Stimulated activated CD4-positive, alpha-beta T cell treated with anti-CD3 and anti-CD28 coated beads, Interleukin-12 subunit alpha, Interleukin-12 subunit beta, amount 100 ng/mL, for 48 hours (primary cell): ENCODE data around the gene BLNK.

ENCODE experiments used
- DNase-seq, 3 donors: peaks; one replicate each; pipeline ENCODE4 v3.0.0-alpha.2; 2020; ENCODE audit warnings: low read depth in 2 of 3, low spot score in 1 of 3

BLNK gene

GRCh38 chr10:96263176-96263575 is 8.2 kb downstream of the BLNK start:
- DNase-seq, result no peak

DNA sequence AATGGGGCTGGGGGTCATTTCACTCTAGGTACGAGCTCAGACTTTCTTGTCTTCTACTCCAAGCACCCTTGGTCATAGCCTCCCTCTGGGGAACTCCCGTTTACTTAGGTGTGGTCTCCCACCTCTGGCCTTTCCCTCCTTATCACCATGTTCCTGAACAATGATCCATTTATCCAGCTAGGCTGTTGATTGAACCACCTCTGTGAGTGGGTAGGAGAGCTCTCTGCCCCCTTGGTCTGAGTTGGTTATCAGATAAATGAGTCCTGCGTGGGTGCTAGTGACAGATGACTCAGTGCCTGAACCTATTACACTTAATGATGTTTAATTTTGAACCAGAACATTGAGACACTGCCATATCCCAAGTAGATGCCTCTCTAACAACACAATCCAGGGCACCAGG is 9.4 kb downstream of the BLNK start:
- no peak for DNase-seq

DNA sequence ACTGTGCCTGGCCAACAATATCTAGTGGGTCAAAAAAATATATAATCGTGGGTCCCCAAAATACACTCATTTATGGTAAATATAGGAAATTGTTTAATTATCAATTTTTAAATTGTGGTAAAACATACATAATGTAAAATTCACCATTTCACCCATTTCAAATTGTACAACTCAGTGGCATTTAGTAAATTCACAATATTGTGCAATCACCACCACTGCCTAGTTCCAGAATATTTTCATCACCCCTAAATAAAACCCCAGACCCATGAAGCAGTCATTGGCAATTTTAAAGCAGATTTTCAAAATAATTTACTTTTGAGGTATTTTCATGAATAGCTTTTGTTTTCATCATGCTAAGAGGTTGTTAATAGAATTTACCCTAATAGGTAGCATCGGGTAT is 10.2 kb downstream of the BLNK start:
- no peak for DNase-seq

DNA sequence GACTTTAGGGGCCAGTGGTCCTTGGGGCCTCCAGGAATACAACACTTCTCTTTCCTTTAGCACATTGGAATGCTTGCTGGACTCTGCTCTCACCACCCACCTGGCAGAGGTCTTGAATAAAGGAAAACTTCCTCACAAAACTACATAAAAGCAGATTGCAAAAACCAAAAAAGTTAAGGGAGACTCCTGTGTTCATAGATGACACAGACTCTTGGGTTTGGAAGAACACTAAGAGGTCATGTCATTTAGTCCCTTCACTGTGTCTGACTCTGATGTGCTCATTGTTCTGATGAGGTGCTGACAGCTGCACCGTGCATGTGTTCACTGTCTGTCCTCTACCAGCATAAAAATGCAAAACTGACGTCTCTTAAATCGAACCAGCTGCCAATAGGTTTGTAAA is 11.4 kb downstream of the BLNK start:
- DNase-seq, result no peak

DNA sequence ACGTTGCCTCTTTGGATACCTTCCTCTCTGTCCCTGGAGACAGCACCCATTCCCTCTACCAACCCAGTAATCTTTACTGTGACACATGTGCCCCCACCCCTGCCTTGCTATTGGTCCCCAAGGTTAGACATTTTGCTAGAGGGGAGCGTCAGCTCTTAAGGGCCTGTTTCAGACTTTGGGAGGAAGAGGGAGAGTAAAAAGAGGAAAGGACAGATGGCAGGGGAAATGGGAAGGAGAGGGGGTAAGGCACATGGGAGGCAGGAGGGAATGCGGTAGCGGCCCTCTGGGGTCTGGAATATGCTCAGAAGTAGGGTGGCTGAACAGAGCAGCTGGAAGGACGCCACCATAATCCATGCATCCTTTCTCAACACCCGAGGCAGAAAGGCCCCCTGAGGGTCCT is 12.2 kb downstream of the BLNK start:
- DNase-seq, result no peak

DNA sequence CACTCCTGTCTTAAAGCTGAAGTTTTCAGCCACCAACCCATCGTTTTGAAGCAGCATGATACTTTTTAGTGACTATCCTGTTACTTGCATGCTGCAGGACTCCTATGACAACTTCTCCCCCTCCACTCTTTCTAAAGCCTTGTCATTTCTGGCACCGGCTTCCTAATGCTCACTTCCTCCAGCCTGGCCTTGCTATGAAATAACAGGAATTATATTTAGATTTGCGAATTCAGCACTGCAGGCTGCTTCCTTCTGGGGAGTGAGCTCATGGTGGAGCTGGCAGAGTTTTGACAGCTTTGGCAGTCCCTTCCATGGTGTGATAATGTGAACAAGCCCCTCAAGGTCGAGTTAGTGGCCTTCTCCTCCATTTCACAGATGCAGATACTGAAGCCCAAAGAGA is 13.4 kb downstream of the BLNK start:
- DNase-seq, result no peak

DNA sequence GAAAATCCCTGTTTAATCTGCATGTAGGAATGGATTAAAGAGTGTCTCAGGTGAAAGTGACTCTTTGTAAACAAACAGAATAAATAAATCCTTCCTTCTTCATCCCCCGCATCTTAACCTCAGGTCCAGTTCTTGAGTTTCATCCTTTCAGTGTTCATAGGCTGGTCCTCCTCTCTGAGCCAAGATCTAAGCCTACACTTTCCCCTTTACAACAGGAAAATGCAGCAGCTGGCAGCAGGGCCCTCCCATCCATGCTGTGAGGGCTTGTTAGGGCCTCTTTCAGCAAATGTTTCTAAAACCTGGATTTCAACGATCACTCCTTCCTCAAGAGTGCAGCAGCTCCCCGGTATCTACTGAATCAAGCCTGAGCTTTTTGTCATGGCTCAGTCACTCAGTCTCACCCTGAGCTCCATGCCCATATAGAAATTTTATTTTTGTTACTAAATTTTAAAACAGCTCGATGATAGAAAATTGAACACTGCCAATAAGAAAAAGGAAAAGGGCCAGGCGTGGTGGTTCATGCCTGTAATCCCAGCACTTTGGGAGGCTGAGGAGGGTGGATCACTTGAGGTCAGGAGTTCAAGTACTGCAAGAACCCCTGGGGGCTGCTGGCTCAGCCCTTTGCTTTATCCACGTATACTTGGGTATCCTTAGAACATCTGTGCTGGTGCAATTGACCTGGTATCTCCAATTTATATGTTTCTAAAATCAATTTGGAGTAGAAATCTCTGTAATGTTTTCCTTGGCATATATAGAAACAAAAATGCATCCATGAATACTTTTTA is 15.6 kb downstream of the BLNK start:
- no peak for DNase-seq

GRCh38 chr10:96254976-96255375 is 16.4 kb downstream of the BLNK start:
- DNase-seq, result no peak

- DNase-seq, result no peak
Observed at GRCh38 chr10:96252730-96253129, 18.6 kb downstream of the BLNK start.

GRCh38 chr10:96250349-96250748 is 21.0 kb downstream of the BLNK start:
- DNase-seq, result no peak

DNA sequence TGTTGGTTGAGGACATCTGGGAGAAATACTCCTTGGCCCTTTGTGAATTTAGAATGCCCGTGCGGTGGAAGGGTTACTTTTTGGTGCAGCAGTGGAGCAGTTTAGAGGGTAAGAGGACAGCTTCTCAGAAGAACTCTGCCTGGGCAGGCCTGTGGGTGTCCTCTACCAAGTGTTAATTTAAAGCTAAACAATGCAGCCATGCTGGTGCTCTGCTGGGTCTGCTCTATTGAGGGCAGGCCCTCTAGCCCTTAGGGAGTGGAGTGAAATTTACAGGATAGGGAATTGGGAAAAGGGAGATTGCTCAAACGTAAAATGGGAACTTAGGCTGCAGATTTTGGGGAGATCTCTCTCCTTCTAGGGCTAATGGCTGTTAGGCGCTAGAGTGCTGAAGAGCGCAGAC is 22.1 kb downstream of the BLNK start:
- DNase-seq, result no peak

GRCh38 chr10:96244354-96244753 is 27.0 kb downstream of the BLNK start:
- no peak for DNase-seq

DNA sequence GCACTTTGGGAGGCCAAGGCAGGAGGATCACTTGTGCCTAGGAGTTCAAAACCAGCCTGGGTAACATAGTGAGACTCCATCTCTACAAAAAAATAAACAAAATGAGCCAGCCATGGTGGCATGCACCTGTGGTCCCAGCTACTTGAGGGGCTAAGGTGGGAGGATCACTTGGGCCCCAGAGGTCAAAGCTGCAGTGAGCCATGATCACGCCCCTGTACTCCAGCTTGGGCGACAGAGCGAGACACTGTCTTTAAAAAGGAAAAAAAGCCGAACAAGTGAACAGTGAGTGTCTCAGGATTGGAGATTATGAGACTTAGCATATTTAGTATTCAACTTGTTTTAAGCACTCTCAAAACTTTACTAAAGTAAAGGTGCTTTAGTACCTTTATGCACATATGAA is 28.1 kb downstream of the BLNK start:
- DNase-seq, result no peak

DNA sequence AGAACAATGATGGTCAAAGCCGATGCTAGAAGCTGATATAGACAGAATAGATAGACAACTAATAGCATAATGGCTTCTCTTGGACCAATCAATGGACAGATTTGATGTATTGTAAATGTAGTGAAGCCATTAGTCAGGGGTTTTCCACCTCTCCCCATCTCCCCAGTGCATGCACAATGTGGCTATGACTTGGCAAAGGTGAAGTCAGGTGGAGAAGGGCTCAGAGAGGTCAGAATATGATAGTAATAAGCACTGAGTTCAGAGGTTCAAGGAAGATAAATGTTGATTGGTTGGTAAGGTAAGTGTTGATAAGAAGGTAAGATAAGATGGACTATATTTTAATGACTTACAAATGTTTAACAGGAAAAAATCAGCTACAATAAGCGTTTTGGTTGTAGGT is 28.5 kb downstream of the BLNK start:
- no peak for DNase-seq

DNA sequence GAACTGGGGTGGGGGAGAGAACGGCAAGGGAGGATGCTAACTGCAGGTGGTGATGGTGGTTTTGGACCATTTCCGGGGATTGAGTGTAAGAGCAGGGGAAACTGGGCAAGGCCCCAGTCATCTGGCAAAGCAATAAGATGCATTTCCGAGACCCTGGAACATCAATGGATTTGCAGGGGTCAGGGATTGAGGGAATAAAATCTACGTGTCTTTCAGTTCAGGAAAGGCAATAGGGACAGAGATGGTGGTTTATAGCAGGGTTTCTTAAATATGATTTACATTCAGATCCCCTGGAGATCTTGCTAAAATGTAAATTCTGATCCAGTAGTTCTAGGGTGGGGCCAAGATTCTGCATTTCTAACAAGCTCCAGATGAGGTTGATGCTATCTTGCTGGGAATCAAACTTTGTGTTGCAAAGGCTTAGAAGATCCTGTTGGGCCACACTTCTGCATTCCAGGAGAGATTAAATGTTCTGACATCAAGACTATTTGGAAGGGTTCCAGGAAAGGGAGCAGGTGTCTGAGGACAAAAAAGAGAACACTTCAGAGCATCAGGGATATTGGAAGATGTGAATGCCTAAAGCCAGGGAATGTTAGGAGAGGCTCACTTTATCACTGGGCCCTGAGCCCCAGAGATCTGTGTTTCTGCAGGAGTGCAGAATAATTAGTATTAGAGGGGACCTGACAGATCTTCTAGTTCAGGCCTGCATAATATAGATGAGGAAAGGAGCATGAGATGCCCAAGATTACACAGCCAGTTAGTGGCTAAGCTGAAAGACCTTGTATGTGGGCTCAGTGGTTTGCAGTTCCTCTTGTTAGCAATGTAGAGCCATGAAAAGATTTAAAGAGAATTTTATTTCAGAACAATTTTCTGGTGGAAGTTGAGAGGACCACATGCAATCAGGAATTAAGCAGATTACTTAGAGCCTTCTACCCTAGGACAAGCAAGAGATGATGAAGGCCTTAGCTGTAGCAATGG is 32.4 kb downstream of the BLNK start:
- DNase-seq, result no peak

GRCh38 chr10:96236876-96237275 is 34.5 kb downstream of the BLNK start:
- DNase-seq, result no peak

- no peak for DNase-seq
Observed at GRCh38 chr10:96236090-96236478, 35.3 kb downstream of the BLNK start.

DNA sequence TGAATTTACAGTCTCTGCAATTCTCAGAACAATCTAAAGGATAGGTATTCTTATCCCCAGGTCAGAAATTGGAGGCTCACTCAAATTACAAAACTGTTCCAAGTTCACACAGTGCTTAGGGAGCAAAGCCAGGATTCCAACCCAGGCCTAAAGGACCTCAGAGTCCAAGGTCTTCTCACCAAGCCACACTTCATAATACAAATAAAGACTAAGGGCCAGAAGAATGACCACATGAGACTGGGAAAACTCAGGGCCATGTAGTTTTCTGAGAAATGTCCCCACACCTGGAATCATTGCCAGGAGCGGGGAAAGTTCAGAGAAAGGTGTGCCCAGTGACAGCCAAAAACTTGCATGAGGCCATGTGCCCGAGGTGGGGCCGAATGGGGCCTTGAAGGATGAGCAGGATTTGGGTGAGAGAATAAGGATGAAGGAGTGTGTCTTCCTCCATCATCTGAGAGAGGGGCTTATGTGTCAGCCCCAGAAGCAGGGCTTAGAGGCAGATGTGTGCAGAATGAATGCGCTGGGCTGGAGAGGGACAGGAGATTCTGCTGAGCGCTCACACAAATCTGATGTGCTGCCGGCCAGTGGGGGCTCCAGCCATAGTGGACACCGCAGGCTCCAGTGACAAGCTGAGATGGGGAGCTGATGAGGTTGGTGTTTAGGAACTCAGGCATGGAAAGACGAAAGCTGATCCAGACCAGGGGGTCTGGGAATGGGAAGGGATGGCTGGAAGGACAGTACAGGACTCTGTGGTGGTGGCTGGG is 35.9 kb downstream of the BLNK start:
- DNase-seq, result no peak

DNA sequence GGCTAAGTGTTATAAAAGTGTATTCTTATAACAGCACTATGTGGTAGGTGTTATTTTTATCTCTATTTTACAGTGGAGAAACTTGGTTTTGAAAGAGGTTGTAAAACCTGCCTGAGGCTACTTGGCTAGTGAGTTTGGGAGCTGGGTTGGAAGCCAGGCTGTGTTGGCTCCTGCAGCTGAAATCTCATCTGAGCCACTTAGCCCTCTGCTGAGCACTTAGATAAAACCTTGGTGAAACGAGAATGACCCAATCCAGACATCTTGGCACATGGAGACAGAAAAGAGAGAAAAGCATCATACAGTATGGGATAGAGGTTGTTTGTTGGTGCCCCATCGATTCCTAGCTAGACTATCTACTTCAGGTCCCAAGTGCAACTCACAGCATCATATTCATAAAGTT is 37.4 kb downstream of the BLNK start:
- DNase-seq, result no peak

DNA sequence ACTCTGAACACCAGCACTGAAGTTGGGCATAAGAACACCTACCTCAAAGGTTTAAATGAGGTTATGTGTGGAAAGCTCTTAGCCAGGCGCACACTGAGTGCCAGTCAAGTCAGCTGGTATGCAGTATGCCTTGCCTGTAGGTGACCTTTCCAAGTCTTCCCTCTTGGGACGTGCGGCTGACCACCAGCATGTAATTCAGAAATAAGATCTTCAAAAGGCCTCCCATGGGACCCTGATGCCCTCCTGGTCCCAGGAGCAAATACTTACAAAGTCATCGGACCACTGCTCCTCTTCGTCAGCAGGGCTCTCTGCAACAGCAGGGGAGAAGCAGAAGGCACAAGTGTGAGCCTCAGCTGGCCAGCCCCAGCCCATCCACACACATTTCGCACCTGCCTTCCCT is 40.8 kb downstream of the BLNK start:
- no peak for DNase-seq

DNA sequence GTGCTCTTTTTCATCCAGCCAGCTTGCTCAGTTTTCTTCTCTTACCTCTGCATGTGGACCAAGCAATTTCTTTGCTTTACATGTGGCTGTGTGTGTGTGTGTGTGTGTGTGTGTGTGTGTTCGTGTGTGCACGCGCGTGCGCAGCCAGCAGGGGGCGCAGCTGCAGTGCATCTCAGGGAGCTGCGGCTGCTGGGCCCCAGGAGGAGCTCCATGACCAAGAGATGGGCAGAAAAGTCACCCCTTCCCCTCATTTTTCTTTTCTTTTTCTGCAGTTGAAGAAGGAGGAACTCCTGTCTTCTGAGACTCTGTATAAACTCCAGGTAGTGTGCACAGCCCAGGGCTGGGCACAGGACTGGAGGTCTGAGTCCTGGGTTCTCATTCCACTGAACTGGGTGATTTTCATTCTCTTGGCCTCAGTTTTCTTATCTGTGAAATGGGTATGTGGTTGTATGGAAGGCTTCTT is 41.8 kb downstream of the BLNK start:
- peak; percentile 49 to 62 (median 61) for DNase-seq
